A549 (cell line): ENCODE data around the gene PLCB2.

ENCODE experiments used
- CEBPB ChIP-seq, 2 experiments: fragments of >200 bp in 1 of 2; sonication (Bioruptor Twin) in 1 of 2; formaldehyde crosslinking in 1 of 2; IDR thresholded peaks; 2 replicates each; pipeline ENCODE4 v1.6.1; 2012 to 2016
- EP300 ChIP-seq, 2 experiments: fragments of >200 bp; sonication (Bioruptor Twin); formaldehyde crosslinking; IDR thresholded peaks; 2 replicates in 1 of 2; 3 replicates in 1 of 2; pipeline ENCODE4 v1.6.1; 2016 to 2017
- JUN ChIP-seq, 2 experiments: fragments of >200 bp; sonication (Bioruptor Twin); formaldehyde crosslinking; IDR thresholded peaks; 2 replicates in 1 of 2; 3 replicates in 1 of 2; pipeline ENCODE4 v1.6.1; 2016 to 2017
- MYC ChIP-seq: IDR thresholded peaks from 2 replicates; pipeline ENCODE4 v1.6.1; 2012; ENCODE audit warnings: mild to moderate bottlenecking, inconsistent platforms, low read length, improper control_type of control experiment, borderline replicate concordance
- NFE2L2 ChIP-seq: fragments of 150-350 bp; conservative IDR thresholded peaks from 2 replicates; pipeline ENCODE4 v1.6.1; 2014; ENCODE audit warnings: low read length
- PHF8 ChIP-seq: fragments of 200-600 bp; sonication (generic); IDR thresholded peaks from 2 replicates; pipeline ENCODE4 v1.6.1; 2016; ENCODE audit warnings: low read depth, mild to moderate bottlenecking, antibody characterized with exemption, moderate library complexity, borderline replicate concordance
- POLR2A ChIP-seq: IDR thresholded peaks from 2 replicates; pipeline ENCODE4 v1.6.1; 2012; ENCODE audit warnings: mild to moderate bottlenecking, low read length
- TF ChIP-seq, protein P1 (sequence below): IDR thresholded peaks from 2 replicates; pipeline ENCODE4 v1.6.1; 2012
- TF ChIP-seq, protein P2 (sequence below): fragments of >200 bp; sonication (Bioruptor Twin); formaldehyde crosslinking; IDR thresholded peaks from 3 replicates; pipeline ENCODE4 v1.6.1; 2016
- TF ChIP-seq, protein P3 (sequence below): fragments of >200 bp; sonication (Bioruptor Twin); formaldehyde crosslinking; IDR thresholded peaks from 3 replicates; pipeline ENCODE4 v1.5.1; 2016
- TF ChIP-seq, protein P4 (sequence below): fragments of 150-350 bp; IDR thresholded peaks from 2 replicates; pipeline ENCODE4 v1.6.1; 2014; ENCODE audit warnings: low read depth, mild to moderate bottlenecking, low read length
- TF ChIP-seq, protein P5 (sequence below): fragments of 200-600 bp; sonication (generic); IDR thresholded peaks from 2 replicates; pipeline ENCODE4 v1.6.1; 2016; ENCODE audit warnings: antibody characterized with exemption, mild to moderate bottlenecking, moderate library complexity

DNA sequence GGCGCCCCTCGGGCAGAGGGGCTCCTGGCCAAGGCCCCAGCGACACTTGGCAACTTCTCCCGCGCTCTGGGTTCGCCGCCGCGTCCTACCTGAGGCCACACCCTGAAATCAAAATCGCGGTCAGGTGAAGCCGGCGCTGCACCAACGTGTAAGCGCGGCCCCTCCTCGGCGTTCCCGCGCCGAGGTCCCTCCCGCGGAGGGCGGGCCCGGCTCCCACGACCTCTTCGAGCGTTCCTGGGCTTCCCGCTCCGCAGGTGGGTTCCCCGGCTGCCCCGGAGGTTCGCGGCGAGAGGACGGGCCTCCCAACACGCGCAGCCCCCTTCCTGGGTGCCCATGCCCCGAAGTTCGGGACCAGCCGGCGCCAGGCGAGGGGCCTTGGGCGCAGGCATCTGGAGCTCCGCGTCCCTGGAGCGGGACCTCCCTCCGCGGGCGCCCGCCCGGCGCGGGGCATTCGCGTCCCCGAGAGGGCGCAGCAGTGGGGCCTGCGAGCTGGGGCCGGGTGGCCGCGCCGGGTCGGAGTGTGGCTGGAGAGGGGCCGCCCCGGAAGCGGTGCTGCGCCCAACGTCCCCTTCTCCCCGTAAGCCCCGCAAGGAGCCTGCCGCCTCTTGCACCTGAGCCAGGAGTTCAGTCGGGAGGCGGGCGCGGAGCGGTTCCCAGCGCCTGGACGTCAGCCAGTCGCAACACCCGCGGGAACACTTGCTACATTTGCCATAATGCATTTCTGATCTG lies 55.1 kb downstream of the PLCB2 start:
- TF ChIP-seq PHF8 (no peak), JUN (IDR thresholded peaks at IDR 0.05) (no peak), MYC (no peak), EP300 (IDR thresholded peaks at IDR 0.05) (no peak), POLR2A (no peak), CEBPB (IDR thresholded peaks at IDR 0.05) (no peak), NFE2L2 (no peak)
- TF ChIP-seq, protein P1, sequence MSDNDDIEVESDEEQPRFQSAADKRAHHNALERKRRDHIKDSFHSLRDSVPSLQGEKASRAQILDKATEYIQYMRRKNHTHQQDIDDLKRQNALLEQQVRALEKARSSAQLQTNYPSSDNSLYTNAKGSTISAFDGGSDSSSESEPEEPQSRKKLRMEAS = no peak
- TF ChIP-seq, protein P2, sequence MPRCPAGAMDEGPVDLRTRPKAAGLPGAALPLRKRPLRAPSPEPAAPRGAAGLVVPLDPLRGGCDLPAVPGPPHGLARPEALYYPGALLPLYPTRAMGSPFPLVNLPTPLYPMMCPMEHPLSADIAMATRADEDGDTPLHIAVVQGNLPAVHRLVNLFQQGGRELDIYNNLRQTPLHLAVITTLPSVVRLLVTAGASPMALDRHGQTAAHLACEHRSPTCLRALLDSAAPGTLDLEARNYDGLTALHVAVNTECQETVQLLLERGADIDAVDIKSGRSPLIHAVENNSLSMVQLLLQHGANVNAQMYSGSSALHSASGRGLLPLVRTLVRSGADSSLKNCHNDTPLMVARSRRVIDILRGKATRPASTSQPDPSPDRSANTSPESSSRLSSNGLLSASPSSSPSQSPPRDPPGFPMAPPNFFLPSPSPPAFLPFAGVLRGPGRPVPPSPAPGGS = no peak
- TF ChIP-seq, protein P3, sequence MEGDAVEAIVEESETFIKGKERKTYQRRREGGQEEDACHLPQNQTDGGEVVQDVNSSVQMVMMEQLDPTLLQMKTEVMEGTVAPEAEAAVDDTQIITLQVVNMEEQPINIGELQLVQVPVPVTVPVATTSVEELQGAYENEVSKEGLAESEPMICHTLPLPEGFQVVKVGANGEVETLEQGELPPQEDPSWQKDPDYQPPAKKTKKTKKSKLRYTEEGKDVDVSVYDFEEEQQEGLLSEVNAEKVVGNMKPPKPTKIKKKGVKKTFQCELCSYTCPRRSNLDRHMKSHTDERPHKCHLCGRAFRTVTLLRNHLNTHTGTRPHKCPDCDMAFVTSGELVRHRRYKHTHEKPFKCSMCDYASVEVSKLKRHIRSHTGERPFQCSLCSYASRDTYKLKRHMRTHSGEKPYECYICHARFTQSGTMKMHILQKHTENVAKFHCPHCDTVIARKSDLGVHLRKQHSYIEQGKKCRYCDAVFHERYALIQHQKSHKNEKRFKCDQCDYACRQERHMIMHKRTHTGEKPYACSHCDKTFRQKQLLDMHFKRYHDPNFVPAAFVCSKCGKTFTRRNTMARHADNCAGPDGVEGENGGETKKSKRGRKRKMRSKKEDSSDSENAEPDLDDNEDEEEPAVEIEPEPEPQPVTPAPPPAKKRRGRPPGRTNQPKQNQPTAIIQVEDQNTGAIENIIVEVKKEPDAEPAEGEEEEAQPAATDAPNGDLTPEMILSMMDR = no peak
- TF ChIP-seq, protein P4, sequence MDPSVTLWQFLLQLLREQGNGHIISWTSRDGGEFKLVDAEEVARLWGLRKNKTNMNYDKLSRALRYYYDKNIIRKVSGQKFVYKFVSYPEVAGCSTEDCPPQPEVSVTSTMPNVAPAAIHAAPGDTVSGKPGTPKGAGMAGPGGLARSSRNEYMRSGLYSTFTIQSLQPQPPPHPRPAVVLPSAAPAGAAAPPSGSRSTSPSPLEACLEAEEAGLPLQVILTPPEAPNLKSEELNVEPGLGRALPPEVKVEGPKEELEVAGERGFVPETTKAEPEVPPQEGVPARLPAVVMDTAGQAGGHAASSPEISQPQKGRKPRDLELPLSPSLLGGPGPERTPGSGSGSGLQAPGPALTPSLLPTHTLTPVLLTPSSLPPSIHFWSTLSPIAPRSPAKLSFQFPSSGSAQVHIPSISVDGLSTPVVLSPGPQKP = no peak
- TF ChIP-seq, protein P5, sequence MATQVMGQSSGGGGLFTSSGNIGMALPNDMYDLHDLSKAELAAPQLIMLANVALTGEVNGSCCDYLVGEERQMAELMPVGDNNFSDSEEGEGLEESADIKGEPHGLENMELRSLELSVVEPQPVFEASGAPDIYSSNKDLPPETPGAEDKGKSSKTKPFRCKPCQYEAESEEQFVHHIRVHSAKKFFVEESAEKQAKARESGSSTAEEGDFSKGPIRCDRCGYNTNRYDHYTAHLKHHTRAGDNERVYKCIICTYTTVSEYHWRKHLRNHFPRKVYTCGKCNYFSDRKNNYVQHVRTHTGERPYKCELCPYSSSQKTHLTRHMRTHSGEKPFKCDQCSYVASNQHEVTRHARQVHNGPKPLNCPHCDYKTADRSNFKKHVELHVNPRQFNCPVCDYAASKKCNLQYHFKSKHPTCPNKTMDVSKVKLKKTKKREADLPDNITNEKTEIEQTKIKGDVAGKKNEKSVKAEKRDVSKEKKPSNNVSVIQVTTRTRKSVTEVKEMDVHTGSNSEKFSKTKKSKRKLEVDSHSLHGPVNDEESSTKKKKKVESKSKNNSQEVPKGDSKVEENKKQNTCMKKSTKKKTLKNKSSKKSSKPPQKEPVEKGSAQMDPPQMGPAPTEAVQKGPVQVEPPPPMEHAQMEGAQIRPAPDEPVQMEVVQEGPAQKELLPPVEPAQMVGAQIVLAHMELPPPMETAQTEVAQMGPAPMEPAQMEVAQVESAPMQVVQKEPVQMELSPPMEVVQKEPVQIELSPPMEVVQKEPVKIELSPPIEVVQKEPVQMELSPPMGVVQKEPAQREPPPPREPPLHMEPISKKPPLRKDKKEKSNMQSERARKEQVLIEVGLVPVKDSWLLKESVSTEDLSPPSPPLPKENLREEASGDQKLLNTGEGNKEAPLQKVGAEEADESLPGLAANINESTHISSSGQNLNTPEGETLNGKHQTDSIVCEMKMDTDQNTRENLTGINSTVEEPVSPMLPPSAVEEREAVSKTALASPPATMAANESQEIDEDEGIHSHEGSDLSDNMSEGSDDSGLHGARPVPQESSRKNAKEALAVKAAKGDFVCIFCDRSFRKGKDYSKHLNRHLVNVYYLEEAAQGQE = no peak
